DMS53 treated with DMSO at 0.1 percent for 48 hours (cell line): ENCODE data around the gene TRIM17.
"Not testable (repeated sequence)": the region's sequence is repeated elsewhere in the genome, so short reads cannot be mapped to it uniquely, and the experiment has no call there.

ENCODE experiments used
- DNase-seq: peaks from one replicate; lab custom pipeline; 2025; ENCODE audit not compliant: unreplicated experiment; lab: John Stamatoyannopoulos, UW

TRIM17 gene

DNA sequence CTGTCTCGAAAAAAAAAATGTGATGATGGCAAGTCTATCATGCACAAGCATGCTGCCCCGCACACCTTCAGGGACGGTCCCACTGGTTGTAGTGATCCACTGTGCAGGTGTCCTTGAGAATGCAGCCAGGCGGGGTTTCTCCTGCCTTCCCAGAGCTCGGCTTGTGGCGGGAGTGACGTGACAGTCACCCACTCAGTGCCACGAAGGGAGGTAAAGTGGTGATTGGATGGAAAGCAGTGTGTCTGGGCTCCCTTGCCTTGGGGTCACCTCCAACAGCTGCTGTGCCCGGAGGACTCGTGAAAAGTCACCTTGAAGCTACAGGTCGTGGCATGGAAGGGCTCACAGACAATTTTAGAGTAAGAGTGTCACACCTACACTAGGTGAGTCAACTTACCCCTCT lies 33.5 kb upstream of the TRIM17 start:
- no peak for DNase-seq

DNA sequence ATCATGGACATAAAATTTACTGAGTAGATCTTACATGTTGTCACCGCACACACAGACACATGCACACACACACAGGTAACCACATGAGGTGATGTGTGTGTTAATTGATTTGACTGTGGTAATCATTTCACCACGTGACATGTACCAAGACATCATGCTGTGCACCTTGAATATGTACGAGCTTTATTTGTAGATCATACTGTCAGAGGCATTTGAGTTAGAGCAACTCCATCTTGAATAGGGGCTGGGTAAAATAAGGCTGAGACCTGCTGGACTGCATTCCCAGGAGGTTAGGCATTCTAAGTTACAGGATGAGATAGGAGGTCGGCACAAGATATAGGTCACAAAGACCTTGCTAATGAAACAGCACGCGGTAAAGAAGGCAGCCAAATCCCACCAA lies 31.7 kb upstream of the TRIM17 start:
- no peak for DNase-seq

DNA sequence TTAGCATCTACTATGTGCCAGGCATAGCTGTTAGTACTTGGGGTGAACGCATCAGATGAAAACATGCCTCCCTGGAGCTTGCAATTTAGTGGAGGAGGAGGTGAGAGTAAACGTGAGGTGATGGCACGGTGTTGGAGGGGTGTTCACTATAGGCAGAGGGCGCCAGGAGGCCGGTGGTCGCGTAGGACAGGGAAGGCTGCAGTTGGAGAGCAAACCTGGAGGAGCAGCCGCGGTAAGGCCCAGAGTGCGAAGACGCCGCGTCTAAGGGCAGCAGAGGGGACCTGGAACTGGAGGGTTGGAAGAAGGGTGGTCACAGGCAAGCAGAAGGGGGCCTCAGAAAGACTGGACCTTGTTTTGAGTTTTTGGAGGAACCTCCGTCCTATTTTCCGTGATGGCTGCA lies 30.2 kb upstream of the TRIM17 start:
- no peak for DNase-seq

DNA sequence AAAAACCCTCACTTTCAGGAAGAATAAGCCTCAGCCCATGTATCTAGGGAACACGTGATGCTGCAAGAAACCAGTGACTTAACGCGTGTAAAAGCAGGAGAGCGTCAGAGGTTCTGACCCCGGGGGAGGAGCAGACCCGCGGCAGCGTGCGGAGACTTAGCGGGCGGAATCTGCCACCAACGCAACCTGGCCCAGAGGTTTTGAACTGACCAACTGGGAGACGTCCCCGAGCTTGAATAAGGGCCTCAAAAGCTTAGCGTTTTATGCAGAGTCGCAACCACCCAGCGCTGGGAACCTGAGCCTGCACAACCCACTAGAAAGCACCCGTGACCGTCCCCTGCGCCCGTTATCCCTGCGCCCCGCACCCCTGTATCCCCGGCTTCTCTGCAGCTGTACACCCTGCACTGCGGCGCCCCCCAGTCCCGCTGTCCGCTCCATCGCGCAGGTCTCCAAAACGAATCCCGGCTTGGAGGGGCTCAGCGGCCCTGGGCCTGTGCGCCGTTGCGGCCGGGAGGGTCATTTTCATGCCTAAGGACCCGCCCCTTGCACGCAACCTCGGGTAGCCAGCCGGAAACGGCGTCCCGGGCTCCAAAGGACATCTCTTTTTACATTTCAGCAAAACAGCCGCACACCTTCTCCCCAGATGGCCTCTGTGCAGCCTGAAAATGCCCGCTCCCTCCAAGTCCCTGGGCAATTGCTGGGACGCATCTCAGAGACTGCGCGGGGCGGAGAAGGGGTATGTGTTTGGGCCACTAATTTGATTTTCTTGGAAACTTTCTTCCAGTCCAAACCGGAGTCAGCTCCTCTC lies 29.4 kb upstream of the TRIM17 start:
- DNase-seq = peak; percentile 56

DNA sequence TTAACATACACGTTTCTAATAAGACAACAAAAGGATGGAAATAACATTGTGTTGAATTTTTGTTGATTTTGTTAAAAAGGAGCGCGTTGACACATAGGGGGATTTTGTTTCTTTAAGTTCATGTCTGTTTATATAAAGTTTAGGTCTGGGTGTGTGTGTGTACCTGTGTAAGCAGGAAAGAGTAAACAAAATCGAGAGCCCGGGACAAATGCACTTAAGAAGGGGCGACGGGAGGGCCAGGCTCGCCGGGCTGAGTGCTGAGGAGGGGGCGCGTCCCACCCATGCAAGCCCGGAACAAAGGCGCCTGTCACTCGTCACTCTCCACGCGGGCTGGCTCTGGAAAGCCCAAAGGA lies 28.8 kb upstream of the TRIM17 start:
- no peak for DNase-seq

DNA sequence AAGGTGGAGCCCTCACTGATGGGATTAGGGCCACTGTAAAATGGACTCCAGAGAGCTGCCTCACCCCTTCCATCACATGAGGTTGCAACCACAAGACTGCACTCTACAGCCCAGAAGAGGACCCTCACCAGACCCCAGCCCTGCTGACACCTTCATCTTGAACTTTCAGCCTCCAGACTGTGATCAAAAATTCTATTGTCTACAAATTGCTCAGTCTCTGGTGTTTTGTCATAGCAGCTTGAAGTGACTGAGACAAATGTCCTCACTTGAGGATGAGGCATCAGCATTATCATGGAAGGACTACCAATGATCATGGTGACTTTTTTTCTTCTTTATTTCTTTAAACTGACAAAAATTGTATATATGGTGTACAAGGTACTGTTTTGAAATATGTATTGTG lies 26.7 kb upstream of the TRIM17 start:
- DNase-seq = no peak

DNA sequence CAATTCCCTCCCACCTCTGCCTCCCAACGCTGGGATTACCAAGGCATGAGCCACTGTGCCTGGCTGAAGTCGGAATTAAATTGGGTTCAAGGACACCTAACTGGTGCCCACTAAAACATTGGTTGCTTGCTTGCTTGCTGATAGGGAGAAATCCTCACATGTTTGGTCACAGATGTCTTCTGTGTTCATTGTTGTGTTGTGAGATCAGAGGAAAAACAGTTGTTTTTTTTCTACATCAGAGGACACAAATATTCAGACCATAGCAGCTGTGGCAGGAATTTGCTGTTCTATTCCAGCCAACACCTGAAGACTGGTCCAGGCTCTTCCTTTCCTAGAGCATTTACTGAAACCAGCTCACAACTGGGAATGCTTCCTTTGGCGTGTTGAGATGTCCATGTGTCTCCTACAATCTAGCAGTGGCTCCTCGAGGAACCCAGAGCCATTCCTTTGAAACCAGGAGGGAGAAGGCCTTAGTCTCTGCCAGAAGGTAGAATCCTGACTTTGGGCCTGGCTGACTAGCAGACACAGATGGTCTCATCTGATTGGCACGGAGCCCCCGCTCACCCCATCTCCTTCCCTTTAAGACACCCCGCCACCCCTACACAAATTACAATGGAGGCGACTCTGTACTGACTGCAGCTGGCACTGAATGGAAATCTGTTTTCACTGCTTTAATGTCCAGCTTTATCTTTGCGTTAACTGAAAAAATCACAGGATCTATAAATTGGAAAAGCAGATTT lies 24.3 kb upstream of the TRIM17 start:
- no peak for DNase-seq

DNA sequence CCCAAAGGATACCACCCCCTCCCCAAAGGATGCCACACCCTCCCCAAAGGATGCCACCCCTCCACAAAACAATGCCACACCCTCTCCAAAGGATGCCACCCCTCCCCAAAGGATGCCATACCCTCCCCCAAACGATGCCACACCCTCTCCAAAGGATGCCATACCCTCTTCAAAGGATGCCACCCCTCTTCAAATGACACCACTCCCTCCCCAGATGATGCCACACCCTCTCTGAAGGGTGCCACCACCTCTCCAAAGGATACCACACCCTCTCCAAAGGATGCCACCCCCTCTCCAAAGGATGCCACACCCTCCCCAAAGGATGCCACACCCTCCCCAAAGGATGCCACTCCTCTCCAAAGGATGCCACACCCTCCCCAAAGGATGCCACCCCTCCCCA lies 21.6 kb upstream of the TRIM17 start:
- DNase-seq = no peak

DNA sequence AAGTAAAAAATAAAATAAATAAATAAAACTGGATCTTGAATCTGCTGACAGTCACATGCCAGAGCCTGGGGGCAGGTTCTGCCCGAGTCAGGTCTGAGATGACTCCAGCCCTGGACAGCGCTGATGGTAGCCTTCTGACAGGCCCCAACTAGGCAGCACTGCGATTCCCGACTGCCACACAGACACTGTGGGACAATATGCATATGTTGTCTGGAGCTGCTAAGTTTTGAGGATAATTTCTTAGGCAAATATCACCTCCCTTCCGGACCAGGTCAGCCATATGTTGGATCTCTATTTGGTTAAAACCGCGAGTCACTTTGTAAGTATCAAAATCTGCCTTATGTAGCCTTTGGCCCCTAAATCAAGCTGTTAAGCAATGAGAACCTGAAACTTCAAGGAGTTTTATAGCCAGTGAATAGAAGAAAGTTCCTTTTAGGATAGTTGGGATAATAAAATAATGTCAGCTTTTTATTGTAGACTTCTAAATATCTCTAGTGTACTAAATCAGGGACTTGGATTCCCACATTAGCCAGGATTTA lies 20.8 kb upstream of the TRIM17 start:
- no peak for DNase-seq

DNA sequence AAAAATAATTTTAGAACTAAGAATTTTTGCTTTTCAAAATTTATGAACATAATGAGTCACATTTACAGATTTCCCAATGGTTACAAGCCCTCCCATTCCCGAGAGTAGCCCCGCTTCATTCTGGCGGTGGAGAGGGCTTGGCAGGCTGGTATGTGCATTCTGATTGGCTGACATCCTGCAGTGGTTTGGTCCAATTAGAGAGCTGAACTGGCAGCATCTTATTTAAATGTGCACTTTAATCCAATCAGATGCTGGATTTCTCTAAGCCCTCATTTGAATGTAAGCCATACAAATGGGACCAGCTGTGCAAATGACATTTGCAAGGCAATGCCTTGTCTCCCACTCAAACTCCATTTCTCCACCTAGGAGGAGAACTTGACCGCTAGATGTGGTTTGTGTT lies 18.0 kb upstream of the TRIM17 start:
- no peak for DNase-seq

DNA sequence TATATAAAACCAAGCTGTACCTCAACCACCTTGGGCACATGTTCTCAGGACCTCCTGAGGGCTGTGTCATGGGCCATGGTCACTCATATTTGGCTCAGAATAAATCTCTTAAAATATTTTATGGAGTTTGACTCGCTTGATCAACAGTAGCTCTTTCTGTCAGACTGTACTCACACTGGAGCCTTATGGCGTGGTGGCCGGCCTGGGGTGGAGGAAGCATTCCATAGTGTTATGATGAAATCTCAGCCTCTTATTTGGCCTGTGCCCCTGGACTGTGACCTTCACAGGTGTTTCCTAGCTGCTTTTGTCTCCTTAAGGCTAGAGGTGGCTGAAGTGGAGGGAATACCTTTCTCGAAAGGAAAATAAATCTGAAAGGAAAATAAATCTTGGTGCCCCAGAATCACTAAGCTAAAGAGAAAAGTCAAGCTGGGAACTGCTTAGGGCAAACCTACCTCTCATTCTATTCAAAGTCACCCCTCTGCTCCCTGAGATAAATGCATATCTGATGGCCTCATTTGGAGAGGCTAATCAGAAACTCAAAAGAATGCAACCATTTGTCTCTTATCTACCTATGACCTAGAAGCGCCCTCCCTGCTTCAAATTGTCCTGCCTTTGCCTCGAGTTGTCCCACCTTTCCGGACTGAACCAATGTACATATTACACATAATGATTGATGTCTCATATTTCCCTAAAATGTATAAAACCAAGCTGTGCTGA lies 16.8 kb upstream of the TRIM17 start:
- not testable (repeated sequence) for DNase-seq

DNA sequence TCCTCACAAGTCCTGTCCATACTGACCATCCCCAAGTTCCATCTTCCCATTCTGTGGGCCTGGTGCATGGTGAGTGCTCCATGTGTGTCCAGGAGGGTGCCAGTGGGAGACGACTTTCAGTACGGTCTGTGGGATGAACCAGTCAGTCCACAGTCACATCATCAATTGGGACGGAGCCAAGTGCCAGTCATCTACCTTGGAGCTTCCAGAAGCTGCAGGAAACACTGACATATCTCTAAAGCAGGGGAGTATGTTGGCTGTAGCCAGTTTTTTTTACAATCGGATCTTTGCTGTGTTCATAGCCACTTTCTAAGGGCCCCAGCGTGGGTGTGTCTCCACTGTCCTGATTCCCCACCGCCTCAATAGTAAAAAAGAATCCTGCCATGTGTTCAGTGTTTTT lies 13.6 kb upstream of the TRIM17 start:
- DNase-seq = no peak

DNA sequence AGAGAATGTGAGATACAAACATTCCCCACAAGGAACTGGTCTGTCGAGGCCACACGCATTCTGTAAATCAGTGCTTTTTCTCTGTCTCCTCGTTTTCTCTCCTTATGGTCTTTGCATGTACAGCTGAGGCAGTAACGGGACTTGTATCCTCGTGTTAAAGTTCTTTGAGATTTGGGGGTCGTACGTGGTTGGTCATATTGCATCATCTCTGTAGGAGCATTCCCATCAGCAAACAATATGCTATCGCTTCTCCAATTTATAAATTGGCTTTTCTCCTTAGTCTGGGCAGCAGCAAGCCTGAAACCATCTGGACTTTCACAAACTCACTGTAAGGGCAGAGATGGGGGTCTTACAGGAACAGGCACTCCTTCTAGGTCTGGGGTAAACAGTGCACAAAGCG lies 13.0 kb upstream of the TRIM17 start:
- no peak for DNase-seq

DNA sequence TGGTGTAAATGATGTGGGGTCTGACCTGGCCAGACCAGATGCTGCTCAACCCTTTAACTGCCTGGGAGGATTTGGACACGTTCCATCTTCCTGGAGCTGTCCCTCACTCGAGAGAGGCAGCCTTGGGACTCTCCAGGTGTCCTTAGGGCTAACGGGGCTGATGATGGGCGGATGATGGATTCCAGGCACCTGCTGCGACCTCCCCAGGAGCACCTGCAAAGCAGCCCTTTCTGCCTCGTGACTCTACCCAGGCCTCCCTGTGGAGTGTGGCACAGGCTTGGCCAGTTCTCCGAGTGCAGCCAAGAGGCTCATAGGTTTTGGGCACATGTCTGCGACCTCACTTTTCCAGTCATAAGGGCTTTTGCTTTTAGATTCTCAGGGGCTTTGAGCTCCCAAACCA lies 12.3 kb upstream of the TRIM17 start:
- DNase-seq = no peak

DNA sequence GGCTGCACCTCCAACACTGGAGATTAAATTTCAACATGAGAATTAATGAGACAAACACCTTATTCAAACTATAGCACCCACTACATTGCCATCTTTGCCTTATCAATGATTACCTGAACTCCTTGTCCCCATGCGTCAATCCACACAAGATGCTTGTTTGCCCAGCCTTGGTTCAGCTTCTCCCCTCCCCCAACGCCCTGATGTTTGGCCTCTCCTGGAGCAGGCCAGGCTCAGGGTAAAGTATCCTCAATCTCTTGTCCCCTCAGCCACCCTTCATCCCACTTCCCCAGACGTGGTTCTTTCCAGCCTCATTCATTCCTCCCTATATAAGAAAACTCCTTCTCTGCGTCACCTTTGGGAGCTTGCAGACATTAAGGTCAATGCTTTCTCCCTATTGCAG lies 11.8 kb upstream of the TRIM17 start:
- no peak for DNase-seq

DNA sequence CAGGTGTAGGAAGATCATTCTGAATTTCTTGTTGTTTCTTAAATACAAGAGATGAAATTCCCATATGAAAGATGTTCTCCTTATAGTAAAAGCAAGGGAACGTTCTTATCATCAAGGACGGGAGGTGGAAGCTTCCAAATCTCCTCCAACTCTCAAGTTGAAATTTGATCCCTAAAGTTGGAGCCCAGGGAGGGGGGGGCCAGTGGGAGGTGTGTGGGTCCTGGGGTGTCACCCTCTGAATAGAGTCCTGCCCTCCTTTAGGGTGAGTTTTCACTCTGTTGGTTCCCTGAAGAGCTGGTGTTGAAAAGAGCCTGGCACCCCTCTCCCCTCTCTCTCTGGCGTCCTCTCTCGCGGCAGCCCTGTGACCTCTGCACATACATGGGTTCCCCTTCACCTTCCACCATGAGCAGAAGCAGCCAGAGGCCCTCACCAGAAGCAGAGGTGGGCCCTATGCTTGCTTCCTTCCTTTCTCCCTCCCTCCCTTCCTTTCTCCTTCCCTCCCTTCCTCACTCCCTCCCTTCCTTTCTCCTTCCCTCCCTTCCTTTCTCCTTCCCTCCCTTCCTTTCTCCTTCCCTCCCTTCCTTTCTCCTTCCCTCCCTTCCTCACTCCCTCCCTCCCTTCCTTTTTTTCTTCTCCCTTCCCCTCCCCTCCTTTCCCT lies 10.0 kb upstream of the TRIM17 start:
- no peak for DNase-seq

DNA sequence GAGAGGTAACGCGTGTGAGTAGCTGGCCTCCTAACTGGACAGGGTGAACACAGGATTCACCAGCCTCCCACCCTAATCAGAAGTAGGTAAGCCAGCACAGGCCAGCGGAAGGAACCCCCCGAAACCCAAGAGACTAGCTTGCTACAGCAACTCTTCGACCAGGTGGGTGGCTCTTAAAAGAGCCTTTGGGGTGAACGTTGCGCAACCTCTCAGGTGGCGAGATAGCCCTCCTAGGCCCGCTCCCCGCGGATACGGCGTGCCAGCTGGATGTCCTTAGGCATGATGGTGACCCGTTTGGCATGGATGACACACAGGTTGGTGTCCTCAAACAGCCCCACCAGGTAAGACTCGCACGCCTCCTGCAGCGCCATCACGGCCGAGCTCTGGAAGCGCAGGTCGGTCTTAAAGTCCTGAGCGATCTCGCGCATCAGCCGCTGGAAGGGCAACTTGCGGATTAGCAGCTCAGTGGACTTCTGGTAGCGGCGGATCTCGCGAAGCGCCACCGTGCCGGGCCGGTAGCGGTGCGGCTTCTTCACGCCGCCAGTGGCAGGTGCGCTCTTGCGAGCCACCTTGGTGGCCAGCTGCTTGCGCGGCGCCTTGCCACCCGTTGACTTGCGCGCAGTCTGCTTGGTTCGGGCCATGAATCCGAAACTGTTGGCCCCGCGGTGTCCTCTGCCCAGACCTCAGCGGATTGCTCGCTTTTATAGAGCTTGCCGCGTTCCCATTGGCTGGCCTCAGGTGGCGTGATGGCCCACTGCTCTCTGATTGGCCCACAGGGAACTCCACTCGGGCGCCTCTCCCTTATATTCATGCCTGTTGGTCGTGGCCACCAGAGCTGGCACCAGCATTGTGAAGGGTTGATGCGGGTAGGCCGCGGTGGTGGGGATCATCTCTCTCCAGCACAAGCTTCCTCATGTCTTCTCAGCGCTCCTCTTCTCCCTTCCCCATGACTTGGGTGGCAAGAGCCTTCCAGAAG lies 8.3 kb upstream of the TRIM17 start:
- DNase-seq = no peak

DNA sequence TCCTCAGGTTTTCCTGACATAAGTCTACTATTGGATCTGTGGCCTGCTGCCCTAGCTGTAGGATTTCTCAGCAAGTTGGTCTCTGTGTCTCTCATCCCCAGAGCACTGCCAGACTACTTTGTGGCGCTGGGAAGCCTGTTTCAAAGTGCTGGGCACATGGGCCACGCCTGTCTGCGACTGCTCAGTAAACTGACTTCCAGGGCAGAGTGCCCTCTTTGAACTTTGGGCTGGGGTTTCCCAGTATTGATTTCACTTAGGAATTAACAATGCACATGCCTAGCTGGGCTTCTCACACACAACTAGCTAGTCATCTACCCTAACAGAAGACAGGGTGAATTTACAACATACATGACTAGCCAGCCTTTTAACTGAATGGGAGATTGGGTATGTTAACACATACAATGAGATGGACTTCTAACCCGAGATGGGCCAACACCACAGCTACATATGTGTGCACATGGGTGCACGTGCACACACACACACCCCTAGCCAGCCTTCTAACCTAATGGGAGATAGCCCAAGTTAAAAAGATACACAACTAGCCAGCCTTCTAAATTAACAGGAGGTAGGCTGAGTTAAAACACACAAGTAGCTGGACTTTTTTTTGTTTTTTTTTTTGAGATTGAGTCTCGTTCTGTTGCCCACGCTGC lies 6.9 kb upstream of the TRIM17 start:
- no peak for DNase-seq

DNA sequence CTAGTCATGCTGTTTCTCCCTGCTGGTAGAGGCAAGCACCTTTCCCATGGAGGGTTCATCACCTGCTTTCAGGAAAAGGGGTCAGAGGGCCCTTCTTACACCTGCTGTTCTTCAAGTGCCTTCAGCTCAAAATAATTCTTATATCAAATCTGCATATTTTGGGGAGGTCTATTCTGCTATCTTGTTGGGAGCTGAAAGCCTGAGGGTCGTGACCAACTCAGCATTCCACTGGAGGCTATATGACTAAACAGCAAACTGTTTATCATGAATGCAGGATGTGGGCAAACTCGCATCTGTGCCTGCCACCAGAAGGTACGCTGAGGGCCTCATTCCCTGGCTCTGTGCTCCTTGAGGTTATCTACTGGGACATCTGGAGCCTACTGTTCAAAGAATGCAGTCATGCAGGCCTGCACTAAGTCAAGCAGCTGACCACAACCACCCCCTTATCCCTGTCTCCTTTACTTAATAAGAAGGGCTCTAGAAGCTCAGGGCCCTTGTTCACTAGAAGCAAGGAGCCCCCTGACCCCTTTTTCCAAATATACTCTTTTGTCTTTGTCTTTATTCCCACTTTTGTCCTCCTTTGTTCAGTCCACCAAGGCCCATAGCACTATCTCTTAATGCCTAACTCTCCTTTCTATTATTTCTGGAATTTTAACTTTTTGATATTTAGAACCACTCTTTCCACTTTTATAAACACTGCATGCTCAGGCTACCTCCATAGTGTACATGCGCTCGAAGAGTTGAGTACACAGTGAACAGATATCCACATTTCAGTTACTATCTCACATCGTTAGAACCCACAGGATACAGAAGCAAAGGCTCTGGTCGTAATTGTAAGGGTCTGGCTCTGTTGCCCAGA lies 4.5 kb upstream of the TRIM17 start:
- DNase-seq = no peak
